Raji (cell line): ENCODE data around the gene TFB2M.

Source experiments
- POLR2A ChIP-seq: IDR thresholded peaks from 2 replicates; pipeline ENCODE4 v1.6.1; 2011; ENCODE audit warnings: low read depth, low read length, control low read depth; ENCODE audit not compliant: insufficient read depth

Gene TFB2M

DNA sequence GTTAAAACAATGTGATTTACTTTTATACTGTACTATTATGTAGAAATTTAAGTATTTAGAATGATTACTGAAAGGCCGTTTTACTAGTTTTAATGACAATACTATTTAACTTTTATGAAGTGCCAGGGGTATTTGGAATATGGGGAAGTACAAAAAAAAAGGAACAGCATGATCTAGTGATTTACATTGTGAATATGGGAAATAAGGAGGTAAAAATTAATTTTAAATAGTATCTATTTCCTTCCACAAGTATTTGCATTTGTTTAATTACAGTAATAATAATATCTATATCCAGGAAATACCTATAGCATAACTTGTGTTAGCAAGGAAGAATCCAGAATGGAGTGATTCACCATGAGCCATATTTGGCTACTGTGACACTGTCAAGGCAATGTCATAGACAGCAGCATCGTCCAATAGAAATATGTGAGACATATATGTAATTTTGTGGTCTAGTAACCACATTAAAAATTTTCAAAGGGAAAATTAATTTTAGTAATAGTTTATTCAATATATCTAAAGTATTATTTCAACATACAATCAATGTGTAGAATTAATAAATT, 22.2 kb upstream of the TFB2M start:
- no peak for TF ChIP-seq POLR2A

DNA sequence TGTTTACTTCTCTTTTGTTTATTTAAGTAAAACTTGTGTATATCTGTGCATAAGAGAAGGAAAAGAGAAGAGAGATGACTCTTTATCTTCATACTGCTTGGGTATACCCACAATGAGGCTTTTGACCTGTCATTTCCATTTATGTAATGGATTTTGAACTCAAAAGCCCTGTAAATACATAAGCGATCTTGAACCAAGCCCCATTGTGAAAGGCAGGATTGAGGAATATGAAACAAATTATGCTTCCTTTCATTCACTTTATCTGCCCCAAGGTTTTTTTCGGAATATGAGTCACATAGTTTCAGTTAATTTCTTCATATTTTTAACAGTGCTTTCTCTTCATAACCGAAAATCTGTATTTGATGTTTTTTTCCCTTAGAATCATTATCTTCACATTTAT, 21.5 kb upstream of the TFB2M start:
- TF ChIP-seq POLR2A: no peak

DNA sequence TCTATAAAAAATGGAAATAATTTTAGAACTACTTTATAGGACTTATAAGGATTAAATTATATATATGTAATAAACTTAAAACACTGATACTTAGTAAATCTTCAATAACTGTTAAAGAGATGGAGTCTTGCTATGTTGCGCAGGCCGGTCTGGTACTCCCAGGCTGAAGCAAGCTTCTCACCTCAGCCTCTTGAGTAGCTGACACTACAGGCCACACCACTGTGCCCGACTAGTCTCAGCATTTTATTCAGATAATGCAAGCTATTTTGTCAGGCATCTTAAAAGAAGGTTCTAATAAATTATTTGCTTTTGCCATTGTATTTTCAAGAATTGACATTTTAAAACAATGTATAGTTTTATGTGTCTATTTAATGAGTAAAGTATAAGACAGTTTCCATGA, 21.0 kb upstream of the TFB2M start:
- TF ChIP-seq POLR2A: no peak

DNA sequence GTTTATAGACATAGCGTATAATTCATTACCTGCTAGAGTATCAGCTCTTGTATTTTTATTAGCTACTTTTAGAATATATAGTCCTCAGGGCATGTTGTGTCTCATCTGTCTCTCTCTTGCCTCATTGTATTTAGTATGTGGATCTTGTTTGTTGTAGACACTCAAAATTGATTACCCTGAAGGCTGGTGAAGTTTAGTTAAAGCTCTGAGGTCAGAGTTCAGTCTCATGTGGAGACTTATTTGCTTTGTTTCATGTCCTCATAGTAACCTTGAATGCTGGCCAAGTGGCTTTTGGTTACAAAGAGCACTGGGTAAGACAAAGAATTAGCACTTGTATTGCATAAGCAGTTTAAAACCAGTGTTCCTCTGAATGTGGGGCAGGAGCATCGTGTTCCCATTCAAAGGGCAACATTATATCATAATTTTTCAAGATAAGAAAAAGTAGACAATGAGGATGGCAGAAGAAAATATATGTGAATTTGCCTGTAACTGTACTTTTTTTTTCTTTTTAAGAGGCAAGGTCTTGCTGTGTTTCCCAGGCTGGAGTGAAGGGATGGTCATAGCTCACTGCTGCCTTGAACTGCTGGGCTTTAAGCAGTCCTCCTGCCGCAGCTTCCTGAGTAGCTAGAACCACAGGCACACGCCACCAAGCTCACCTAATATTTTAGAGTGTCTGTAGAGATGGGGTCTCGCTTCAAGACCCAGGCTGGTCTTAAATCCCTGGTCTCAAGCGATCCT, 17.6 kb upstream of the TFB2M start:
- no peak for TF ChIP-seq POLR2A

DNA sequence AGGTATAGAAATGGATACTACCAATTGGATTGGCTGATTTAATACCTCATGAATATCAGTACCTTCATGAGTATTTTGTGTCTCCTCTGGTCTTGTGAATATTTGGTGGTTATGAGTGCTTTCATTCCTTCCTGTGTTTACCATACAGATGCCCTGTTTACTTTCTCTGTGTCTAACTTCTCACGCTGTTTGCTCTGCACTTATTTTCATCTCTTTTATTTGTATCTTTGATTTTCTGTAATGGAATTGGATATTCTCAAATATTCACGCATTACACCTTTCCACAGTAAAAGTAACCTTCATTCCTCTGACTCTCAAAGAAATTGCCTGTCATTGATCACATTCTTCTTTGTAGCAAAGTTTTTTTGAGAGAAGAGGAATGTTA, 17.0 kb upstream of the TFB2M start:
- no peak for TF ChIP-seq POLR2A

DNA sequence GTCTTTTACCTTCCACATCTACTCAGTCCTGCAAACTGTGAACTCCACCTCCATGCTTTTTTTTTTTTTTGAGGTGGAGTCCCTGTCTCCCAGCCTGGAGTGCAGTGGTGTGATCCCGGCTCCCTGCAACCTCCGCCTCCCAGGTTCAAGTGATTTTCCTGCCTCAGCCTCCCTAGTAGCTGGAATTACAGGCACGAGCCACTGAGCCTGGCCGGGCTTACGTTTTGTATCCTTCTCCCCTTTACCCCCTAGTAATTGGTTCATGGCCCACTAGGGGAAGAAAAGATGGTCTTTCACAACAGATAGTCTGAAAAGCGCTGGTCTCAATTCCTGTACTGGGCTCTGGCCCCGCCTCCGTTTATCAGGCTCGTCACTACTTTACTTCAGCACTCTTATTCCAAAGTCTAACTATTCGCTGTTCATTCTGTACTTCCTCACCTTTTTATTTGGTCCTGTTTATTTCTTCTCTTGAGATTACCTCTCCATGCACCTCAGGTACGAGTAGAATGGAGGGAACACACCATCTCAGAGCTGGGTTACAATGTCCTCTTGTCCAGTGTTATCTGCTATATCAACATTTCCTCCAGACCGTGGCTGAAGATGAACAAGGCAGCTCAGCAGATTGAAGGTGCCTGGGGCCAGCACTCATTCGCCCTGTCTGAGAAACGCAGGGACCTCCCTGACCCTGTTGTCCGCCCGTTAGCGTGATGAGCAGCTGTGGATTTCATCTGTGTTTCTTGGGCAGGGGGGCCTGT, 16.4 kb upstream of the TFB2M start:
- no peak for TF ChIP-seq POLR2A

DNA sequence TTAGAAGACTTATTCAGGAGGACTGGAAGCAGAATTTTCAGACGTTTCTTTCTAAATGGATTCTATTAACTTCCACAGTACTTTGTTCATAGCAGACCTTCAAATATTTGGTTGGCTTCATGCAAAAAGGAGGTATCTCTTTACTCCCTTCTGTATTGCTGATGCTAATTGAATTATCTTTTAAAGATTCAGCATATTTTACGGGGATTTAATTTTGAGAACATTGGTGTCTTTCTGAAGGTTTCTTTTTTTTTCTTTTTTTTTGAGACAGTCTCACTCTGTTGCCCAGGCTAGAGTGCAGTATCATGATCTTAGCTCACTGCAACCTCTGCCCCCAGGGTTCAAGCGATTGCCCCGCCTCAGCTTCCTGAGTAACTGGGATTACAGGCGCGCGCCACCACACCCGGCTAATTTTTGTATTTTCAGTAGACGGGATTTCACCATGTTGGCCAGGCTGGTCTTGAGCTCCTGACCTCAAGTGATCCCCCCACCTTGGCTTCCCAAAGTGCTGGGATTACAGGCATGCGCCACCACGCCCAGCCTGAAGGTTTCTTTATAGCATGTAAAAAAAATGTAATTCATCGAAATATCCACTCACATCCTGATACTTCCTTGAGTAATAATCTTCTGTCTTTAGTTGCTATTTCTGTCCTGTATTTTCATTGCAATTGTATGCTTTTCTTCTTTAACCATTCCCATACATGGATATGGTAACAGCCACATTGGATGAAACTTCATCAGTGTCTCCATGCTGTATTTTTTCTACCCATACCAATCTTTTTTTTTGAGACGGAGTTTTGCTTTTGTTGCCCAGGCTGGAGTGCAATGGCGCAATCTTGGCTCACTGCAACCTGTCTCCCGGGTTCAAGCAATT, 14.7 kb upstream of the TFB2M start:
- TF ChIP-seq POLR2A: no peak

DNA sequence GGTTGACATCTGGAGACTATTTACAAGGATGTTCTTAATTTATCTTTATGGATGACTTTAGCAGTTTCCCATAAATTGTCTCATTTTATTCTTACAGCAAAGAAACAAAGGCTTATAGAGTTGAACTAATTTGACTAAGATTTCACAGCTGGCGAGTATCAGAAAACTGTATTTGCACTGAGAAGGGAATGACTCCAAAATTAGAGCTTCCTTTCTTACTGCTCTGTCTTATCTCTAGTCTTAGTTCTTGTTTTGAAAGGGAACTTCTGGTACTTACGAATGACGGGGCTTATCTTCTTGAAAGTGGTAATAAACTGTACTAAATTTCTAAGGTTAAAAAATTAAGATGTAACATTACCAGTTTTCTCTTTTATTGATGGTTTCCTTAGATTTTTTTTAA, 13.8 kb upstream of the TFB2M start:
- no peak for TF ChIP-seq POLR2A

DNA sequence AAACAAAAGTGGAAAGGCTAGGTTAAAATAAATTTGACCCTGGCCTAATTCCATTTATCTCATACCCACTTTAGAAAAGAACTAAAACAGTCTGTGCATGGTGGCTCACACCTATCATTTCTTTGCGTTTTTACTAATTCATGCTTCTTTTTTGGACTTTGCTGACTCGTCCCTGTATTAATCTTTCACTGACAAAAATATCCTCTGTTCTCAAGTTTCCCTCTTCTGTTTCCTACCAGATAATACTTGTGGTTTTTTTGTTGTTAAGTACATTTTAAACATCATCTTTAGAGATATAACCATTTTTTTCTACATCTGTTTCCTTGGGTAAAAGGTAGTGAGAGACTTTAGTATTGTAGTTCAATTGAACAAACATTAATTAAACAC, 11.7 kb upstream of the TFB2M start:
- TF ChIP-seq POLR2A: no peak

DNA sequence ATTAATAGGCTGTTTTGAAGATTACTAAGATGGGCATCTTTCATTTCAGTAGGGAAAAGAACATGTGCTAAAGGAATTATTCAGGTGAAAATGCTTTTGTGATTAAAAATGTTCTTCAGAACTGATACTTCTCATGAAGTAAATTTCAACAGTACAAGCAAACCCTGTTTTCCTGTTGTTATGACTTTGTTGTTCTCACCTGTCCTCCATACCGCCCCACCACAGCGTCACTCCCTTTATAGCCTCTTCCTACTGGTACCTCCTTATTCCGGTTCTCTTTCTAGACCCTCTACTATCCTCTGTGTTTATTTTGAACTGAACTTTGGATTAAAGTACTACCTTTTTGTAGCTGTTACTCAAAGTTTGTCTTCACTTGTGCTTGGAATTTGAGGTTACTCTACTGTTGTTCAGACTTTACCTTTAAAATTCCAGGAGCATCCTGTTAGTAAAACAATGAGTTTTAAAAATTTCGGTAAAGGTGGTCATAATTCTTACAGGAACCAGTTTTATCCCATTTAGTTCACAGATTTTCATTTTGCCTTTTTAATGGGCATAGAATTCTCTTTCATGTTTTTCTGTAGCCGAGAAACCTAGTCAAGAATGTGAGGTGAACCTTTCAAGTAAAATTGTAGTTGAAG, 11.1 kb upstream of the TFB2M start:
- no peak for TF ChIP-seq POLR2A

DNA sequence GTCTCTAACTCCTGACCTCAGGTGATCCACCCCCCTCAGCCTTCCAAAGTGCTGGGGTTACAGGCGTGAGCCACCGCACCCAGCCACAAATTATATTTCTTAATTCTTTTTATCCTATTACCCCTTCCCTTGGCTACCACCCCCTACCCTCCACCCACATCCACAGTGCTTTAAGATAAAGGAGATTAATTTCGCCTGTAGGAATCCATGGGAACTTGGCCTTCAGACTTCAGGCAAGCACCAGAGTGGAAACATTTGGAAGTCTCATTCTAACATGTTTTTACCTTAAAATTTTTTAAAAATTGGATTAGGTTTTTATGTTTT, 10.6 kb upstream of the TFB2M start:
- TF ChIP-seq POLR2A: no peak

DNA sequence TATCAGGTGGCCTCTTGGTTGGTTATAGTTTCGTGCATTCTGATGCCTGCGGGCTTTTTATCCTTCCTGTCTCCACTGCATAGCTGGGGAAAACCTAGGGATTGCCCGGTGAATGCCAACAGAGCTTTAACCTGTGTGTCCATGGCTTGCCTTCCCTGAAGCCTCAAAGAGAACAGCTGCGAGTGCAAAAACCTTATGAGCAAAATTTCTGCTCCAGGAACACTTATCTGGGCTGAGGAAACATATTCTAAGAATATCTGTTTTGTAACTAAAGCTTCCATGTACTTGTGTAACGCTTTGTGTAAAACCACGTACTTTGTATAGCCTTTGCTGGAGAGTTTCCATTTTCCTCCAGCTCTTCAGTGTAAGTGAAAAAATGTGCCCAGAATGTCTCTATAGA, 7.4 kb upstream of the TFB2M start:
- no peak for TF ChIP-seq POLR2A

DNA sequence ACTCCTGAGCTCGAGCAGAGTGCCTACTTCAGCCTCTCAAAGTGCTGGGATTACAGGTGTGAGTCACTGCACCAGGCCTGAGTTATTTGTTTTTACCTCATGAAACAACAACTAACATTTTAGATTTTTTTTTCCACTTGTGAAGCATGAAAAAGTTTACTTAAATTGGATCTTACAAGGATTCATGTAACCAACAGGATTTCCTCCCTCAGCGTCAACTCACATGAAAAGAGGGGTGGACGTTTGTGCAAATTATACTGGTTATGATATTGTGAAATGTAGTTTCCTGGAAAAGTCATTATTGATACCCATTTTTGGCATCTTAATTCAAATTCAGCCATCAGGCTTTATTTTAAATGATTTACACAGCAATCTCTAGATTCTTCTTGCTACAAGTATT, 6.7 kb upstream of the TFB2M start:
- TF ChIP-seq POLR2A: no peak

DNA sequence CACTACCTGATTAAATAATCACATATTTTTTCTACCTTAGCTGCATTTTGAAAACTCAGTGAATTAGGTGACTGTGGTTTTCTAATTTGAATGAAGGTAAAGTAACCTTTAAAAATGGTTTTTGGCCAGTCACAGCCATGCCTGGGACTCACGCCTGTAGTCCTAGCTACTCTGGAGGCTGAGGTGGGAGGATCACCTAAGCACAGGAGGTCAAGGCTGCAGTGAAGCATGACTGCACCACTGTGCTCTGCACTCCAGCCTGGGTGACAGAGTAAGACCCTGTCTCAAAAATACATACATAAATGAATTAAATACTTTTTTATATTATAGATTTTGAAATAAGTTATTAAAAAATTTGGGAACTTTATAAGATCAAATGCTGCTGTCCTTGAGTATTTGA, 5.9 kb upstream of the TFB2M start:
- no peak for TF ChIP-seq POLR2A
